ENCODE measurements around the gene ME3.
"Not testable (repeated sequence)": the region's sequence is repeated elsewhere in the genome, so short reads cannot be mapped to it uniquely, and the experiment has no call there.

- TF ChIP-seq CTCF (conservative IDR thresholded peaks at IDR 0.05; ENCODE audit: low read depth, low read length); EZH2 (IDR thresholded peaks at IDR 0.05; ENCODE audit: low read length, unreplicated experiment); EZH2phosphoT487 (IDR thresholded peaks at IDR 0.05; ENCODE audit: borderline replicate concordance, low read length): not testable (repeated sequence)
These were observed 255.5 kb downstream of the ME3 start for GRCh38 chr11:86416951-86417350.
